Activated naive CD4-positive, alpha-beta T cell treated with anti-CD3 and anti-CD28 coated beads, Interleukin-2, amount 50 U/mL, for 72 hours (primary cell): ENCODE measurements around the gene COL15A1. TPM values are rescaled to one million over a fixed set of nuclear protein-coding genes. Genes with fewer than 3 reads are reported as not detected.

ENCODE experiments used
- ATAC-seq, 2 donors: fragments of 150-1000 bp; cut with Tn5 transposase; 2 replicates each; pipeline ENCODE4 v1.10.0; 2021; ENCODE audit warnings: mild to moderate bottlenecking in 2 of 2, moderate library complexity in 2 of 2
- DNase-seq, 2 donors: peaks; one replicate each; pipeline ENCODE4 v3.0.0; 2021 to 2022; ENCODE audit warnings: low spot score in 2 of 2
- H3K27ac Mint-ChIP-seq, 2 donors: one replicate each; pipeline ENCODE4 v1.8.0; 2022; ENCODE audit warnings: mild to moderate bottlenecking in 2 of 2, mixed read lengths in 2 of 2
- H3K36me3 Mint-ChIP-seq, 2 donors: one replicate each; pipeline ENCODE4 v1.8.0; 2022; ENCODE audit warnings: mixed read lengths in 2 of 2
- H3K9me3 Mint-ChIP-seq, 2 donors: one replicate each; pipeline ENCODE4 v1.8.0; 2022; ENCODE audit warnings: mixed read lengths in 2 of 2
- total RNA-seq, 2 donors: library from RNA; stranded (reverse); gene quantifications; one replicate each; pipeline ENCODE4 v1.2.3, GENCODE V29; 2022

COL15A1 gene
- total RNA-seq, 2 donors from 2014 or later = 0.11 to 0.23 TPM

- peak in 1 of 2 donors; percentile 16 for ATAC-seq
- no peaks in the 10 kb centered on the region for H3K9me3 Mint-ChIP-seq
- H3K36me3 Mint-ChIP-seq = no peaks in the 10 kb centered on the region
- H3K27ac Mint-ChIP-seq = peak overlapping the region in 1 of 2 donors; percentile 76
- no peak for DNase-seq
Observed at GRCh38 chr9:98992885-98993569, 49.3 kb downstream of the COL15A1 start.

DNA sequence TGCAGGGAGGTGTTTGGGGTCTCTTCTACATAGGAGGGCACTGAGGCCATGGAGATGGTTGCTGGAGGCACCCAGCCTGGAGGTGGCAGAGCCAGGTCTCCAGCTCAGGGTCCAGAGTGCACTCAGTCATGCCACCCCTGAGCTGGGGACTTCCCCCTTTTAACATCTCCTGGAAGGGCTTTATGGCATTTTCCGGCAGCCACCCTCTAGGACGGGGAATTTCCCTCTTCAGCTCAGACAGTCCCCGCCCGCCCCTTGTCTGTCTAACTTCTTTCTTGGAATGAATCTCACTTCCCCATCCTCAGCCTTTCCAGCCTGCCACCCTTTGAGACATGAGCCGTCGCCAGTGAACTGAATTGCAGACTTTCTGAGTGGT lies 49.9 kb downstream of the COL15A1 start:
- DNase-seq (peak in 1 of 2 donors; percentile 73), ATAC-seq (peak; percentile 80 to 98)
- H3K9me3 Mint-ChIP-seq = no peaks in the 10 kb centered on the region
- peak overlapping the region in 1 of 2 donors; percentile 76 for H3K27ac Mint-ChIP-seq
- no peaks in the 10 kb centered on the region for H3K36me3 Mint-ChIP-seq

GRCh38 chr9:98994172-98995058 lies 50.7 kb downstream of the COL15A1 start:
- Mint-ChIP-seq H3K36me3 (no peaks in the 10 kb centered on the region), H3K27ac (no peak overlapping the region)
- no peak for ATAC-seq

GRCh38 chr9:98995059-98995671 lies 51.5 kb downstream of the COL15A1 start:
- H3K36me3 Mint-ChIP-seq = no peaks in the 10 kb centered on the region
- H3K9me3 Mint-ChIP-seq = no peaks in the 10 kb centered on the region
- DNase-seq (peak in 1 of 2 donors; percentile 20), ATAC-seq (no peak)
- no peak overlapping the region for H3K27ac Mint-ChIP-seq

More at GRCh38 chr9:98994172-98995058, 50.7 kb downstream of the COL15A1 start:
- peak in 1 of 2 donors; percentile 6 for DNase-seq
- H3K9me3 Mint-ChIP-seq = no peaks in the 10 kb centered on the region

- H3K36me3 Mint-ChIP-seq = no peaks in the 10 kb centered on the region
- no peak for ATAC-seq
- no peaks in the 10 kb centered on the region for H3K9me3 Mint-ChIP-seq
- DNase-seq = no peak
- no peak overlapping the region for H3K27ac Mint-ChIP-seq
Observed at GRCh38 chr9:98995971-98996504, 52.3 kb downstream of the COL15A1 start.

GRCh38 chr9:98997604-98998003 lies 53.9 kb downstream of the COL15A1 start:
- no peaks in the 10 kb centered on the region for H3K36me3 Mint-ChIP-seq
- no peak for ATAC-seq
- H3K9me3 Mint-ChIP-seq = no peaks in the 10 kb centered on the region
- no peak overlapping the region for H3K27ac Mint-ChIP-seq
- no peak for DNase-seq

GRCh38 chr9:98998441-98999151 lies 54.9 kb downstream of the COL15A1 start:
- ATAC-seq = peak; percentile 79 to 84
- Mint-ChIP-seq H3K27ac (no peak overlapping the region), H3K36me3 (no peaks in the 10 kb centered on the region), H3K9me3 (no peaks in the 10 kb centered on the region)
- peak in 1 of 2 donors; percentile 81 for DNase-seq

GRCh38 chr9:98999152-98999525 lies 55.4 kb downstream of the COL15A1 start:
- H3K9me3 Mint-ChIP-seq = no peaks in the 10 kb centered on the region
- DNase-seq (no peak), ATAC-seq (no peak)
- peak overlapping the region in 1 of 2 donors; percentile 47 for H3K27ac Mint-ChIP-seq
- H3K36me3 Mint-ChIP-seq = no peaks in the 10 kb centered on the region

DNA sequence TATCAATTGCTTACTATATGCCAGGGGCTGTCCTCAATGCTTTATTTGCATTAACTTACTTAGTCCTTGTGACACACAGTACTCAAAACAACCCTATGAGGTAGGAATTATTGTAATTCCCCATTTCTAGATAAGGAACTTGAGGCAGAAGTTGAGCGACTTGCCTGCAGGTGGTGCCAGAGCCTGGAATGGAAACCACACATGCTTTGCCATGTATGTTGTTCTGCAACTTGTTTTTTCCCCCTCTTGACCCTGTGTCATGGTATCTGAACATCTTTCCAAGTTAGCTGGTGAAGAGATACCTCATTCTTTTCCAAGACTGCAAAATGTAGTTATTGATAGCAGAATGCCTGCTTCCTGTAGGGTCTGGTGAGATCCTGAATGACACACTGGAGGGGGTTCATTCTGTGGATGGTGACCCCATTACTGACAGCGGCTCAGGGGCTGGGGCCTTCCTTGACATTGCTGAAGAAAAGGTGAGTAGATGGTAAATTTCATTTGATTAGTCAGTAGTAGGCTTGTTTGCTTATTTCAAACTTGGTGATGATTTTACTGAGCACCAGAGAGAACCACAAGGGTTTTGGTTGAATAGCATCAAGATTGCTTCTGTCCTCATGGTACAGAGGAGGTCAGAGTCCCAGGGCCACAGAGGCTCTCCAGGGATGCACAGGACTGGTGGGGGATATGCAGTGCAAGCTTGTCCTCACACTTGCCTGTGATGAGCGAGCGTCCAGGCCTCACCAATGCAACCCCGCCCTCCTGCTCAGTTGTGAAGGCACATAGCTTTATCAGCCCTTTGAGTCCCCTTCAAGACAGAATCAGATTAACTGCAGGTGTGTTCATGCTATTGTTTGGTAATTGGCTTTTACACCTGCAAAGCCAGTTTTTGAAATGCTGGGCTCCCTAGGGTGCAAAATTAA lies 57.0 kb downstream of the COL15A1 start:
- peak; percentile 51 to 53 for ATAC-seq
- Mint-ChIP-seq H3K9me3 (no peaks in the 10 kb centered on the region), H3K36me3 (no peaks in the 10 kb centered on the region), H3K27ac (no peak overlapping the region)
- peak in 1 of 2 donors; percentile 31 for DNase-seq

DNA sequence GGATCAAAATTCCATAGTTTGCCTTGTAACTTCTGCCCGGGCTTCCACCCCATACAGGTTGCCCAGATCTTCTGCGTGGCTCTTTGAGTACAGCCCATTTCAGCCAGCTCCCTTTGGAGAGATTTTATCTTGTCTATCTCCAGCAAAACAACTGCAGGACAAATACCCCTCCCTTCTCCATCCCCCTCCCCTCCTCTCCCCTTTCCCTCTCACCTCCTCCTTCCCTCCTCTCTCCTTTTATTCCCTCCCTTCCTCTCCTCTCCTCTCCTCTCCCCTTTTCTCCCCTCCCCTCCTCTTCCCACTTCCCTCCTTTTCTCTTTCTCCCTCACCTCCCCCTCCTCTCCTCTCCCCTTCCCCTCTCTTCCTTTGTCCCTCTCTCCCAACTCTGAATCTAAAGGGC lies 58.2 kb downstream of the COL15A1 start:
- DNase-seq = no peak
- Mint-ChIP-seq H3K27ac (no peak overlapping the region), H3K9me3 (no peaks in the 10 kb centered on the region), H3K36me3 (no peaks in the 10 kb centered on the region)
- ATAC-seq = no peak

DNA sequence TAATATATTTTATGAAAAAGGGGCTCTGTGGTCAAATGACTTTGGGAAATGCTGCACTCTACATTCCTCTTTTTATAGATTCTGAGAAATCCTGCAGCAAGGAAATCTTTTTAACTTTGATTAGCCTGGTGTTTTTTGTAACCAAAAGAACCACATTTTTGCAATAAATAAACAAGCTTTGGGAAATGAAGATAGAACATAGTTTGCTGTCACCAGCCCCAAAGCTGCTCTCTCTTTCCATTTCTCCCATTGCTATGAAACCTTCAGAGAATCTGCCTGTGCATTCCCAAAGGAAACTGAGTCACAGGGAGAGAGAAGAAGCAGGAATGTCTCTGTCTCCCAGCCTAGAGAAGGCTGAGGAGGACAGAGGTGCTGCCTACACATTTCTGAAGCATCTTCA lies 59.0 kb downstream of the COL15A1 start:
- H3K9me3 Mint-ChIP-seq = no peaks in the 10 kb centered on the region
- ATAC-seq (no peak), DNase-seq (no peak)
- H3K27ac Mint-ChIP-seq = no peak overlapping the region
- H3K36me3 Mint-ChIP-seq = no peaks in the 10 kb centered on the region

DNA sequence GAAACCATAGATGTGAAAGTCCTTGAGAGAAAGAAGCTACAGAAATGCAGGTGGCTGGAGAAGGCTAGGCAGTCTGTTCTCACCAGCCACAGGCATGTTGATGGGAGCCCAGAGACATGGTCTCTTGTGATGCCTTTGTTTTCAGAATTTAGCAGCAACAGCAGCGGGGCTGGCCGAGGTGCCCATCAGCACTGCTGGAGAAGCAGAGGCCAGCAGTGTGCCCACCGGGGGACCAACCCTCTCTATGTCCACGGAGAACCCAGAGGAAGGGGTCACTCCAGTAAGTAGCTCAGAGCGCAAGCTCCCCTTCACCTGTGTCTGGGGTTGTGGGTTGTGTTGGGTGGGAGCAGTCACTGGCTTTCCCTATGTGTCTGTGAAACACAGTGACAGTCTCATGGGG lies 59.6 kb downstream of the COL15A1 start:
- no peak for DNase-seq
- no peak for ATAC-seq
- Mint-ChIP-seq H3K36me3 (no peaks in the 10 kb centered on the region), H3K27ac (no peak overlapping the region), H3K9me3 (no peaks in the 10 kb centered on the region)

- no peak for DNase-seq
- no peaks in the 10 kb centered on the region for H3K9me3 Mint-ChIP-seq
- H3K27ac Mint-ChIP-seq = no peak overlapping the region
- no peak for ATAC-seq
- H3K36me3 Mint-ChIP-seq = no peaks in the 10 kb centered on the region
Observed at GRCh38 chr9:99004115-99004514, 60.4 kb downstream of the COL15A1 start.

- Mint-ChIP-seq H3K36me3 (peaks cover 0 to under 1% of the 10 kb centered on the region in 2 donors), H3K27ac (no peak overlapping the region), H3K9me3 (peaks cover under 1% of the 10 kb centered on the region in 2 donors)
- ATAC-seq = no peak
- no peak for DNase-seq
Observed at GRCh38 chr9:99004717-99005460, 61.2 kb downstream of the COL15A1 start.

GRCh38 chr9:99005651-99006050 lies 61.9 kb downstream of the COL15A1 start:
- H3K27ac Mint-ChIP-seq = no peak overlapping the region
- peaks cover 0 to 6% of the 10 kb centered on the region in 2 donors for H3K36me3 Mint-ChIP-seq
- no peak for ATAC-seq
- peaks cover 5% of the 10 kb centered on the region in 2 donors for H3K9me3 Mint-ChIP-seq
- DNase-seq = no peak
